Mesenchymal stem cell (in vitro differentiated cells and primary cell): ENCODE results near the gene SUPT3H.

Experiments
- DNase-seq: peaks from one replicate; pipeline ENCODE4 v3.0.0-alpha.2; 2013
- H2AFZ ChIP-seq: one replicate; pipeline ENCODE4 v1.6.1; 2013; ENCODE audit warnings: low read depth, mild to moderate bottlenecking, control low read depth, inconsistent platforms, low read length, moderate library complexity
- H2AK5ac ChIP-seq: 2 replicates; pipeline ENCODE4 v1.6.1; 2013; ENCODE audit warnings: low read length, moderate library complexity, mild to moderate bottlenecking, inconsistent platforms; ENCODE audit not compliant: severe bottlenecking
- H2BK120ac ChIP-seq: one replicate; pipeline ENCODE4 v1.6.1; 2013; ENCODE audit warnings: low read depth, mild to moderate bottlenecking, inconsistent platforms, low read length, moderate library complexity
- H2BK12ac ChIP-seq, 2 experiments: one replicate each; pipeline ENCODE4 v1.6.1; 2013; ENCODE audit warnings: inconsistent platforms in 2 of 2, low read length in 2 of 2, mild to moderate bottlenecking in 2 of 2, moderate library complexity in 2 of 2, control low read depth in 1 of 2
- H2BK15ac ChIP-seq: one replicate; pipeline ENCODE4 v1.6.1; 2013; ENCODE audit warnings: mild to moderate bottlenecking, low read depth, inconsistent platforms; ENCODE audit not compliant: poor library complexity, severe bottlenecking
- H2BK5ac ChIP-seq: 2 replicates; pipeline ENCODE4 v1.6.1; 2013; ENCODE audit warnings: low read depth, mild to moderate bottlenecking, low read length, control low read depth, inconsistent platforms; ENCODE audit not compliant: poor library complexity, severe bottlenecking
- H3K14ac ChIP-seq, 2 experiments: one replicate each; pipeline ENCODE4 v1.6.1; 2013; ENCODE audit warnings: inconsistent platforms in 2 of 2, low read length in 2 of 2, control low read depth in 1 of 2, mild to moderate bottlenecking in 1 of 2, moderate library complexity in 1 of 2
- H3K18ac ChIP-seq, 2 experiments: one replicate each; pipeline ENCODE4 v1.6.1; 2013; ENCODE audit warnings: inconsistent platforms in 2 of 2, low read length in 2 of 2, control low read depth in 1 of 2, low read depth in 1 of 2, mild to moderate bottlenecking in 1 of 2
- H3K23ac ChIP-seq, 2 experiments: one replicate each; pipeline ENCODE4 v1.6.1; 2013; ENCODE audit warnings: inconsistent platforms in 2 of 2, low read length in 2 of 2, mild to moderate bottlenecking in 2 of 2, moderate library complexity in 2 of 2, control low read depth in 1 of 2
- H3K27ac ChIP-seq: 2 replicates; pipeline ENCODE4 v1.5.1; 2013; ENCODE audit warnings: mild to moderate bottlenecking, moderate library complexity, low read length, control low read depth, inconsistent platforms; ENCODE audit not compliant: poor library complexity, severe bottlenecking
- H3K27me3 ChIP-seq, 2 experiments: 2 replicates each; pipeline versions ENCODE4 v1.6.1 to v1.7.0; 2013; ENCODE audit warnings: low read length in 2 of 2, mild to moderate bottlenecking in 2 of 2, moderate library complexity in 2 of 2, control low read depth in 1 of 2, inconsistent platforms in 1 of 2; ENCODE audit not compliant: control insufficient read depth in 1 of 2, insufficient read depth in 1 of 2
- H3K36me3 ChIP-seq, 2 experiments: 2 replicates each; pipeline versions ENCODE4 v1.6.1 to v1.7.0; 2013; ENCODE audit warnings: low read length in 2 of 2, control low read depth in 1 of 2, inconsistent platforms in 1 of 2, low read depth in 1 of 2, mild to moderate bottlenecking in 1 of 2; ENCODE audit not compliant: insufficient read depth in 2 of 2, control insufficient read depth in 1 of 2
- H3K4ac ChIP-seq, 2 experiments: one replicate each; pipeline ENCODE4 v1.6.1; 2013; ENCODE audit warnings: inconsistent platforms in 2 of 2, low read length in 2 of 2, mild to moderate bottlenecking in 2 of 2, moderate library complexity in 2 of 2, control low read depth in 1 of 2, low read depth in 1 of 2
- H3K4me1 ChIP-seq: 2 replicates; pipeline ENCODE4 v1.6.1; 2013; ENCODE audit warnings: low read depth, low read length, control low read depth; ENCODE audit not compliant: control insufficient read depth, insufficient read depth
- H3K4me2 ChIP-seq: 2 replicates; pipeline ENCODE4 v1.6.1; 2013; ENCODE audit warnings: low read length, mild to moderate bottlenecking, inconsistent platforms; ENCODE audit not compliant: poor library complexity, severe bottlenecking
- H3K4me3 ChIP-seq, 2 experiments: 2 replicates each; pipeline versions ENCODE4 v1.5.1 to v1.7.0; 2013; ENCODE audit warnings: low read length in 2 of 2, mild to moderate bottlenecking in 2 of 2, control low read depth in 1 of 2, low read depth in 1 of 2; ENCODE audit not compliant: insufficient read depth in 1 of 2
- H3K79me1 ChIP-seq: replicated peaks from 2 replicates; pipeline ENCODE4 v1.6.1; 2013; ENCODE audit warnings: mild to moderate bottlenecking, control low read depth, low read length, inconsistent platforms; ENCODE audit not compliant: poor library complexity, severe bottlenecking
- H3K9ac ChIP-seq: 2 replicates; pipeline ENCODE4 v1.7.0; 2013; ENCODE audit warnings: mild to moderate bottlenecking, low read length, moderate library complexity
- H3K9me3 ChIP-seq: 2 replicates; pipeline ENCODE4 v1.7.0; 2013; ENCODE audit warnings: mild to moderate bottlenecking, low read length; ENCODE audit not compliant: control insufficient read depth
- H4K8ac ChIP-seq: one replicate; pipeline ENCODE4 v1.6.1; 2013; ENCODE audit warnings: inconsistent platforms, mild to moderate bottlenecking, low read length, moderate library complexity
- H4K91ac ChIP-seq: one replicate; pipeline ENCODE4 v1.6.1; 2013; ENCODE audit warnings: mild to moderate bottlenecking, low read length, inconsistent platforms
- WGBS: methylation state at CpG from one replicate; pipeline ENCODE4 v1.1.7; 2013; ENCODE audit warnings: mixed read lengths; 5-methylcytosine and 5-hydroxymethylcytosine counted together

SUPT3H gene

DNA sequence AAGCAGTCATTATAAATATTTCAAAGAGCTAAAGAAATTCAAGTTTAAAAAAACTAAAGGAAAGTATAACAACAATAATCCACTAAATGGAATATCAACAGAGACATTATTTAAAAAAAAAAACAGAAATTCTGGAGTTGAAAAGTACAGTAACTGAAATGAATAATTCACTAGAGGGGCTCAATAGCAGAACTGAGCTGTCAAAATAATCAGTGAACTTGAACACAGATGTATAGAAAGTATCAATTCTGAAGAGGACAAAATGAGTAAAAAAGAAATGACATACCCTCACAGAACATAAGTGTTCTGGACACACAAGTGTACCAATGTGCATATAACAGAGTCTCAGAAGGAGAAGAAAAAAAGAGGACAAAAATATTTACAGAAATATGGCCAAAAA is 241.2 kb downstream of the SUPT3H start:
- Histone ChIP-seq H3K23ac (no peak overlapping the region), H3K9ac (no peak overlapping the region), H3K27ac (no peak overlapping the region), H3K4me3 (no peak overlapping the region), H2AK5ac (no peak overlapping the region), H3K9me3 (peaks cover 27% of the 10 kb centered on the region), H3K27me3 (no peaks in the 10 kb centered on the region), H4K8ac (no peak overlapping the region), H4K91ac (no peak overlapping the region), H3K4me1 (no peaks in the 10 kb centered on the region), H2BK5ac (no peak overlapping the region), H3K4me2 (no peak overlapping the region), H3K14ac (no peak overlapping the region), H2AFZ (no peak overlapping the region), H3K18ac (no peak overlapping the region), H3K79me1 (peaks cover 20% of the 10 kb centered on the region), H2BK120ac (no peak overlapping the region), H2BK12ac (no peak overlapping the region), H2BK15ac (no peak overlapping the region), H3K4ac (no peak overlapping the region), H3K36me3 (no peaks in the 10 kb centered on the region)
- DNase-seq = no peak

DNA sequence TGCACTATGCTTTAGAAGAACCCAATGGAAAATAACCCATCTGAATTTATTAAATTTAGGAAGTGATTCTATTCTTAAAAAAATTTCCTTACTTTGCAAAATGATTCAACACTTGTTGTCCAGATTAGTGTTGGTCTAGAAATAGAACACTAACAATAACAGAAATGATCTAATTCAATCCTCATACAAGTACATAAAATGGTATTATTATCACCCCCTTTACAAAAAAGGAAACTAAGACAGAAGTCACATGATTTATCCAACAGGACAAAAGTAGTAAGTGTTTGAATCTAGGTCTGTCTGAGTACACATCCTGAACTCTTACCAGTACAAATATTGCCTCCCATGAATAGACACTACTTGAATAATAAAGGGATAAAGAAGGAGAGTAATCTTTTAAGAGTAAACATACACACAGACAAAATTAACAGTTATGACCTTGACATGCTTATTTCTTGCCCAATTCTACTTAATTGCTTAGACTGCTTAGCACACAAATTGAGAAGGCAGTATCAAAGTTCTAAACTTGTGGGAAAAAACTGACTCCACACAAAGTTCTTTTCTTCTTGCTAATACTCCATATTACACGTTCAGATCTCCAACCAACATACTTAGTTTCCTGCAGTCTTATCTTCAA is 245.0 kb downstream of the SUPT3H start:
- Histone ChIP-seq H3K4ac (no peak overlapping the region), H3K79me1 (peaks cover 9% of the 10 kb centered on the region), H4K91ac (no peak overlapping the region), H3K9ac (no peak overlapping the region), H3K4me2 (no peak overlapping the region), H2BK15ac (no peak overlapping the region), H3K18ac (no peak overlapping the region), H2BK12ac (no peak overlapping the region), H2AFZ (no peak overlapping the region), H2BK5ac (no peak overlapping the region), H3K14ac (no peak overlapping the region), H4K8ac (no peak overlapping the region), H3K9me3 (peaks cover 24% of the 10 kb centered on the region), H3K27me3 (no peaks in the 10 kb centered on the region), H2BK120ac (no peak overlapping the region), H3K4me1 (no peaks in the 10 kb centered on the region), H3K4me3 (no peak overlapping the region), H2AK5ac (no peak overlapping the region), H3K23ac (no peak overlapping the region), H3K36me3 (no peaks in the 10 kb centered on the region), H3K27ac (no peak overlapping the region)
- DNase-seq = peak; percentile 6
- WGBS = no CpG with 5 or more reads among the region's 1 CpG

DNA sequence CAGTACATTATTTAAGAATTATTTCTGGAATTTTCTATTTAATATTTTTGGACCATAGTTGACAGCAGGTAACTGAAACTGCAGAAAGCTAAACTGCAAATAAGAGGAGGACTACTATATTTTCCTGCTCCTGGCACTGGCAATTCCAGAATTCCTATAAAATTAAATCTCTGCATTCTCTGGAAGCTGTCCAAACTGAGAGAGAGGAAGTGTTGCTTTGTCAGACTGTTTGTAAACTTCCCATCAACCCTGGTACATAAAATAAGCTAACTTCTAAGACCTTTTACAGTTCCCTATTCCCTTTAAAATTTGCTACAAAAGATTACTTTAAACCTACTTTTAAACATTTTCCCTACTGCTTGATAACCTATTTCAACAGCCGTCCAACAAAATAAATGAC is 245.7 kb downstream of the SUPT3H start:
- Histone ChIP-seq H3K9ac (no peak overlapping the region), H2BK12ac (no peak overlapping the region), H3K14ac (no peak overlapping the region), H3K27ac (no peak overlapping the region), H4K8ac (no peak overlapping the region), H3K4me3 (no peak overlapping the region), H3K79me1 (peaks cover 9% of the 10 kb centered on the region), H2BK5ac (no peak overlapping the region), H2BK120ac (no peak overlapping the region), H3K9me3 (peaks cover 20% of the 10 kb centered on the region), H3K23ac (no peak overlapping the region), H4K91ac (no peak overlapping the region), H2AK5ac (no peak overlapping the region), H3K36me3 (no peaks in the 10 kb centered on the region), H2AFZ (no peak overlapping the region), H2BK15ac (no peak overlapping the region), H3K4ac (no peak overlapping the region), H3K4me1 (no peaks in the 10 kb centered on the region), H3K4me2 (no peak overlapping the region), H3K18ac (no peak overlapping the region), H3K27me3 (no peaks in the 10 kb centered on the region)
- WGBS = 61% methylated on average over 1 of the region's 1 CpG
- DNase-seq = peak; percentile 20

DNA sequence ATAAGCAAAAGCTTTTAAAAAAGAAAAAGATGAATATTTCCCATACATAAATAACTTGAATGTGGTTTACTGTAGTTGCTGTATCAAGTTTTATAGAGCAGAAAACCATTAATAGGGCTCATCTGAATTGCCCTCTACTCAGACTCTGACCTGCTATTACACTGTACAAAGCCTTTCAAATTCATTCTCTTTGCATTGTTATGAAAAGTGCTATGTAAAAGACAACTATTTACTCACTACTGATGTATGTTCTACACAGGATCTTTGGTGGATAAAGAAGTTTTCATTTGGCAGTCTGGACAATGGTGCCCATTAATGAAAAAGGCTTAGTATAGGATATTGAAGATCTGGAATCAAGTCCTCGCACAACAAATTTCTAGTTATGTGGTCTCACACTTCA is 248.7 kb downstream of the SUPT3H start:
- Histone ChIP-seq H3K9me3 (no peaks in the 10 kb centered on the region), H4K91ac (no peak overlapping the region), H2BK5ac (no peak overlapping the region), H3K4me2 (no peak overlapping the region), H2BK120ac (no peak overlapping the region), H3K4me3 (no peak overlapping the region), H3K23ac (no peak overlapping the region), H3K79me1 (peaks cover 2% of the 10 kb centered on the region), H4K8ac (no peak overlapping the region), H3K9ac (no peak overlapping the region), H2BK15ac (no peak overlapping the region), H2BK12ac (no peak overlapping the region), H3K27me3 (no peaks in the 10 kb centered on the region), H3K27ac (no peak overlapping the region), H3K18ac (no peak overlapping the region), H3K14ac (no peak overlapping the region), H3K4ac (no peak overlapping the region), H2AK5ac (no peak overlapping the region), H3K36me3 (no peaks in the 10 kb centered on the region), H2AFZ (no peak overlapping the region), H3K4me1 (no peaks in the 10 kb centered on the region)
- no peak for DNase-seq
- WGBS = no CpG with 5 or more reads among the region's 1 CpG
